T-helper 9 cell (primary cell): Measurements from ENCODE around the gene PMS1.
"Not testable (repeated sequence)": the region's sequence is repeated elsewhere in the genome, so short reads cannot be mapped to it uniquely, and the experiment has no call there.

Experiments
- DNase-seq: peaks from one replicate; pipeline ENCODE4 v3.0.0-alpha.2; 2020

The PMS1 gene

GRCh38 chr2:189866296-189866695 lies 82.0 kb downstream of the PMS1 start:
- DNase-seq: no peak

GRCh38 chr2:189868896-189869295 lies 84.6 kb downstream of the PMS1 start:
- no peak for DNase-seq

DNA sequence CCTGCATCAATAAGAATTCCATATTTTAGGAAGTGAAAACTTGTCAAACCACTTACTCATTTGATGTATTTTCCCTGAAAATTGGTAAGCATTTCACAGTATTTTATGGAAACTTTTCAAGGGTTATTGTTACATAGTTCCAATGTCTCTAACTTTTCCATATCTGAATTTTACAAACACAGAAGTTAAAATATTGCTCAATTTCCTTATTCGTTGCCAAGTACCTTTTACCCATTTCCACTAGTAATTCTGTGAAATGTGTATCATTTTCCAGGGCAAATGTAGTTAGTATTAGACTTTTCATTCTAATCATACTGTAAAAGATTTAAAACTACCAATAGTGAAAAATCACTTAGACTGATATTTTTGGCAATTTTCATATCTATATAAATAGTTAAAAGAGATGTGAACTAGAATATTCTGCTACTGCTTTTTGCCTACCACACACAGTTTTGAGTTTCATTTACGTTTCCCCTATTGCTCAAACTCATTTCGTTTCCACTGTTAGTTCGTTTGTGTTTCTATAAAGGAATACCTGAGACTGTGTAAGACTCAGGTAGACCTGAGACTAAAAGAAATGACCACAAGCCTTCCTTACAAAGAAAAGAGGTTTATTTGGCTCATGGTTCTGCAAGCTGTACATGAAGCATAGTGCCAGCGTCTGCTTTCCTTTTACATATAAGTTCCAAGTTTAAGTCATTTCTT lies 86.3 kb downstream of the PMS1 start:
- DNase-seq: no peak

DNA sequence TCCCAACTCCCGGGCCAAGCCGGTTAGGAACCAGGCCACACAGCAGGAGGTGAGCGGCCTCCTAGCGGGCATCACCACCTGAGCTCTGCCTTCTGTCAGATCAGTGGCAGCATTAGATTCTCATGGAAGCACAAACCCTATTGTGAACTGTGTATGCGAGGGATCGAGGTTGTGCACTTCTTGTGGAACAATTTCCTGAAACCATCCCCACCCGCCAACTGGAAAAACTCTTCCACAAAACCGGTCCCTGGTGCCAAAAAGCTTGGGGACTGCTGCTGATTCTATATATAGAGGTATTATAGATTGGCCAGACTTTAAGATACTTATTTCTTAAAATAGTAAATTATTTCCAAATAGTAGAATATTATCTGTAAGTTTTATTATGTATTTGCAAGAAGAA lies 89.4 kb downstream of the PMS1 start:
- no peak for DNase-seq

DNA sequence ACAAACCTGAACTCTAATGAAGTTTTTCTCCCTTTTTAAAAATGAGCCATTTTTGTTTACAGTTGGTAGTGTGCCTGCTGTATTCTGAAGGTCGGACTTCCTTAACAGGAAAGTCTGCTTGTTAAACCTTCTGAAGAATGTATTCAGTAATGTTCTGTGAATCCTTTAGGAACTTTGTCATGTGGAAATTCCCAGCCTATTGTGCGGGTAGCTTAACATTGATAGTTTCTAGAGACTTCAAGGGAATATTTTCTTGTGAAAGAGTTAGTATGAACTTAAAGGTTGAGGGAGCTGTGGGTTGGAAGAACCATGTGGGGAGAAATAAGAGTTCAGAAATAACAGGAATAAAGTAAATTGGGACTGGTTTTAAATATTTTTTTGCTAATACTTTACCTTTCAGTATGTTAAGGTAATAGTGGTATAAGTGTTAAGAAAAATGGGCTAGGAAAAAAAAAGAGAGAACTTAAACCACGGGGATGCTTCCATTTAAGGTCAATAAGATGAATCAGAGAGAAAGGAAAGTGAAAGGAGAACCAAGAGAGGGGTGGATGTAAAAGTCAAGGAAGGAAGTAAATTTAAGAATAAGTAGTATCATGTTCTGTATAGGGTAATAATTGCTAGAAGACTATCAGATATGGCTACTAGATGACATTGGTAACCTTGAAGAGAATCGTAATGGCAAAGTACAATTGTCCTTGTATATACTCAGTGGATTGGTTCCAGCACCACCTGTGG lies 90.5 kb downstream of the PMS1 start:
- DNase-seq: no peak

DNA sequence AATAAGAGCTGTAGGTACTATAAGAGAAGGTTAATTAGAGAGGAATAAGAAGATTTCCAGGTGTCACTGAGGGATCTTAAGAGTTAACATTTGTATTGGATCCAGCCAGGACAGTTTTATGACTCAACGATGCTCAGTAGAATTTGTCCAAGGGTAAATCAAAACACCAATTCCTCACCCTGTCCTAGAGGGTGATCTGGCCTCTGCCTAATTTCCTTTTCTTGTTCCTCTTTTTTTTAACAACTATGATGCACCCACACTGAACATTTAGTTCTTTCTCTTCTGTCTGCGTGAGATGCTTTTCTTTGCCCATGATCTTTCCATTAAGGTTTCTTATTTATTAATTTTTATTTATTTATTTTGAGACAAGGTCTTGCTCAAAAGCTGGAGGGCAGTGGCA lies 92.0 kb downstream of the PMS1 start:
- no peak for DNase-seq

DNA sequence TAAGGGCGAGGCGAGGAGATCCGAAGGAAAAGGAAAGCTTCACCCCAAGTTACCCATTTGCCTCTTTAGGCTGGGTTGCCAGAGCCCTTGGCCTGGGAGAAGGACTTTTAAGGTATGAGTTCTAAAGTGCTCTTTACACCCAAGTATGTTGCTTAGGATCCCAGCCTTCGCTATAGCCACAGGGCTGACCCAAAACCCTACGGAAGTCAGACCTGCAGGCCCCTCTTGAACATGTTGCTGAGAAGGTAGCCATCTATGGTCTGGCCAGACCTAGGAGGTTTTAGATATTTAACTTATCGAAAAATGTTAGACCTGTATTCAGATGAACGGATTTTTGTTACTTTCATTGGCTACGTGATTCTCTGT lies 95.4 kb downstream of the PMS1 start:
- no peak for DNase-seq

DNA sequence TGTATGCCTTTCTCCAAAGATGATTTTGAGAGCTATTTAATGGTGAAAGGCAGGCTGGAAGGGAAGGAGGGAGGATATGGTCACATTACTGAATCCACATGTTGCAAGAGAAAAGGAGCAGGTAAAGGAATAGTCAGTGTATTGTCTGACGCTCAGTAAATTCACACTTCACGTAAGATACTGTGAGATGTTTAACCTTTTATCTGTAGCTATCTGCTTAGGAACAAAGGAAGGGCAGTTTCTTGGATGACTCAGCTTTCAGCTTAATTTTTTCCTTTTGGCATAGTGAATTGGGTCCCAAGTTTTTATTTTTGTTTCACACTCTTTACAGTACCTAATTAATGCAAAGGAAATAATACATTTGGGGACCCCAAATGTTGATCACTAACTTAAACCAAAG lies 96.2 kb downstream of the PMS1 start:
- no peak for DNase-seq

DNA sequence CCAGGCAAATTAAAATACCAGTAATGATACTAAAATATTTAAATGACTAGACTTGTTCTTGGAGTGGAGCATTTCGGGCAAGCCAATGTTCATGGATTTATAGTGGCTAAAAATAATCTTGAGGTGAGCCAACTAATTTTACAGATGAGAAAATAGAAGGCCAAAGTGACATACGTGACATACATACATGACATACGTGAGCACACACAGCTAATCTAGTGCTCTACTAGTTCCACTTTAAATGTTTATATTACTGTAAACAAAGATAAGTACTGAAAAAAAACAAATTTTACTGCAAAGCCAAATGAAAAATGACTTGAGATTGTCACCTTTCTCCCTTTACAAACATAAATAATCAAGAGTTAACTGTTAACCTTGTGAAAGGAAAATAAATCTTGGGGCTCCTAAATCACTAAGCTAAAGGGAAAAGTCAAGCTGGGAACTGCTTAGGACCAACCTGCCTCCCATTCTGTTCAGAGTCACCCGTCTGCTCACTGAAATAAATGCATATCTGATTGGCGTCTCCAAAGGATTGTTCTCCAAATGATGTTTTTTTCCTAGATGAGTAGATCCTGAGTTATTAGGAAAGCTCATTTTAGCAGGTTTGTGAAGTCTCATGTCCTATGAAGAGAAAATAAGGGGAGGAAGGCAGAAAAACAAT lies 96.7 kb downstream of the PMS1 start:
- DNase-seq: no peak

DNA sequence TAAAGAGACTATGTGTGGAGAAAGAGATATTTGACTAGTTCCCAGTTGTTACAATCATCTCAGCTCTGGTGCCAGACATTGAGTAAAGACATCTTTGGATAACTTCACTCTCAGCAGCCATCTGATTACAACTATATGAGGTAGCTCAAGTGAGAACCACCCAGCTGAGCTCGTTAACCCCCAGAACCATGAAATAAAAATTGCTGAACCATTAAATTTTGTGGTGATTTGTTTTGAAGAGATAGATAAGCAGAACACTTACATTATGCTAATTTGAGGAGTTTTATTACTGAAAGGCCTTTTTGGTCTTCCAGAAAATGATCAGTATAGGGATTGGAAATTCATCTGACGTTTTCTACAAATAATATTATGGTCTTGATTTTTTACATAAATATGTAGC lies 101.1 kb downstream of the PMS1 start:
- no peak for DNase-seq

DNA sequence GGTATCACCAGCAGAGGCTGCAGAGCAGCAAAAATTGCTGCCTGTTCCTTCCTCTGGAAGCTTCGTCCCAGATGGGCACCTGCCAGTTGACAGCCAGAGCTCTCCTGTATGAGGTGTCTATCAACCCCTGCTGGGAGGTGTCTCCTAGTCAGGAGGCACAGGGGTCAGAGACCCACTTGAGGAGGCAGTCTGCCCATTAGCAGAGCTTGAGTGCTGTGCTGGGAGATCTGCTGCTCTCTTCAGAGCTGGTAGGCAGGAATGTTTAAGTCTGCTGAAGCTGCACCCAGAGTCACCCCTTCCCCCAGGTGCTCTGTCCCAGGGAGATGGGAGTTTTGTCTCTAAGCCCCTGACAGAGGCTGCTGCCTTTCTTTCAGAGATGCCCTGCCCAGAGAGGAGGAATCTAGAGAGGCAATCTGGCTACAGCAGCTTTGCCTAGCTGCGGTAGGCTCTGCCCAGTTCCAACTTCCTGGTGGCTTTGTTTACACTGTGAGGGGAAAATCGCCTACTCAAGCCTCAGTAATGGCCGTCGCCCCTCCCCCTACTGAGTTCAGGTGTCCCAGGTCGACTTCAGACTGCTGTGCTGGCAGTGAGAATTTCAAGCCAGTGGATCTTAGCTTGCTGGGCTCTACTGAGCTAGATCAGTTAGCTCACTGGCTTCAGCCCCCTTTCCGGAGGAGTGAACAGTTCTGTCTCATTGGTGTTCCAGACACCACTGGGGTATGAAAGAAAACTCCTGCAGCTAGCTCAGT lies 108.5 kb downstream of the PMS1 start:
- DNase-seq: not testable (repeated sequence)

DNA sequence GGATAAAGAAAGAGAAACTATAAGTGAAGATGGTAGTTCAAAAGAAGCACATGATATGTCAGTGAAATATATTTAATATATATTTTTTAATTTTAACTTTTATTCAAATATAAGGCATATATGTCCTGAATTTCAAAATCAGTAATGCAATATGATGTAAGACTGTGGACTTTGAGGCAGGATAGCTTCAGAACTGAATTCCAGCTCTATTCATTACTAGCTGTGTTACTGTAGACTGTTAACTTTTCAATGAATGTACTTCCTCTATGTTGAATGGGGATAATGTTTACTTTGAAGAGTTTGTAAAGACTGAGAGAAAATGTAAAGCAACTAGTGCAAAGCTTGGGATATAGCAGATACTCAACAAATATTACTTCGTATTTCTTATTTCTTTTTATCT lies 112.6 kb downstream of the PMS1 start:
- no peak for DNase-seq

DNA sequence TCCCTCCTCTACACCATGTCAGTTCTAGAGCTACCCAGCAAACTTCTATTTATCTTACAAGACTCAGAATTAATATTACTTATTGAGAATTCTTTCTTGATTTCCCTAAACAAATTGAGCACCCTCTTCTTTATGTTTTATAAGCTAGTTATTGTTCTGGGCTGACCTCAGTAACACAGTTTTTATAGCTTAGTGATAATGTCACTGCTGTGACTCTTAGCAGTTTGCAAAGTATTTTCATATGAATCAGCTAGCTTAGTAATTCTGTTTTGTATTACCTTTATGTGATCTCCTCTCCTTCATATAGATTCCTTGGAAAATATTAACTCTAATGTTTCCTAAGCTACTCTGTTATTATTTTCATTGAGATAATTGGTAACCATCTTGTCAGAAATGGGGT lies 114.9 kb downstream of the PMS1 start:
- no peak for DNase-seq

DNA sequence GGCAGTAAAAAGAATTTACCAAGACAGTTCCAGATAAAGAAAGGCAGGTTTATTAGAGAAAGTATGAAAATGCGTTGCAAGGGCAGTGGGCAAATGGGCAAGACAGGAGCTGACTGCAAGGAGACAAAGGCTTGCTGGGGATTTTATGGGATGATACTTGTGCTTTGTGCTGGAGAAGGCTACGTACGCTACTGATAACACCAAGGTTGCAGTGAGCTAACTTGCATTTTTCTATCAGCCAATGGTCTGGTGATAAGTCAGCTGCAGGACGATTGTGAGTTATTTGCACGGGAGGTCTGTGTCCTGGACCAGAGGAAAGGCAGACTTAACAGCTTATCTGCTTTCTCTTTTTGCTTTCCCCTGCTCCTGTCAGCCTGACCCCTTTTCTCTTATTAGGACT lies 116.5 kb downstream of the PMS1 start:
- no peak for DNase-seq

DNA sequence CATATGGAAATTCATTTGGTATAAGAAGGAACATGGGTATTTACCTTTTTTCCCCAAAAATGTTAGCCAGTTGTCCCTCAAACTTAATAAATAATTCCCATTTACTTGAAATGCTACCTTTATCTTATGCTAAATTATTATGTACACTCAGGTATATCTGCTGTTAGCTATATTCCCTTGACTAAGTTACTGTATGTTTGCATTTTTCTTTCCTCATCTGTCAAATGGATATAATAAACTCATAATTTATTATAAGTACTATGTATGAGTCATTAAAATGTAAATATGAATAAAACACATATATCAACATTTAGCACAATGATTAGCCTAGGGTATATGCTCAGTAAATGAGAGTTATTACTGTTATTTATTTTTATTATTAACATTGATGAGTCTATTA lies 117.4 kb downstream of the PMS1 start:
- DNase-seq: no peak

DNA sequence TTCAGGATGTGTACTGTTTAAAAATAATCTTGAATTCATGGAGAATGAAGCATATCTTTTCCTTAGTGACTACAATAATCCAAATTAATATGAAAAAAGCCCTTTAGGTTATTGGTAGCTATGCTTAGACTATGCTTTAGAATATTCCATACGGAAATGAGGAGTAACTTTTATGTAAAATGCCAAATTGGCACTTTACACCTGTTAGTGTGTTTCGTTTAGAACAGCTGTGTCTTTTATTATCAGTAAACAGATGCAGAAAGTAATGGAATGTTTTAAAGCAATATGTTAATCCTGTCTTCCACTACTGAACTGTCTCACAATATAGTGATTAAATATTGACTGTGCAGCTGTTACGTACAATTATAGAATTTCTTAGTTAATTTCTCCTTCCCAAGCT lies 129.6 kb downstream of the PMS1 start:
- DNase-seq: no peak

GRCh38 chr2:189916651-189917050 lies 132.4 kb downstream of the PMS1 start:
- DNase-seq: no peak
